ENCODE results near the gene PAWR. TPM values are rescaled to one million over a fixed set of nuclear protein-coding genes. Genes with fewer than 3 reads are reported as not detected.

Gene PAWR
- total RNA-seq, 4 donors from 2014 or later, result 86.7 to 174 (median 95.8) TPM

DNA sequence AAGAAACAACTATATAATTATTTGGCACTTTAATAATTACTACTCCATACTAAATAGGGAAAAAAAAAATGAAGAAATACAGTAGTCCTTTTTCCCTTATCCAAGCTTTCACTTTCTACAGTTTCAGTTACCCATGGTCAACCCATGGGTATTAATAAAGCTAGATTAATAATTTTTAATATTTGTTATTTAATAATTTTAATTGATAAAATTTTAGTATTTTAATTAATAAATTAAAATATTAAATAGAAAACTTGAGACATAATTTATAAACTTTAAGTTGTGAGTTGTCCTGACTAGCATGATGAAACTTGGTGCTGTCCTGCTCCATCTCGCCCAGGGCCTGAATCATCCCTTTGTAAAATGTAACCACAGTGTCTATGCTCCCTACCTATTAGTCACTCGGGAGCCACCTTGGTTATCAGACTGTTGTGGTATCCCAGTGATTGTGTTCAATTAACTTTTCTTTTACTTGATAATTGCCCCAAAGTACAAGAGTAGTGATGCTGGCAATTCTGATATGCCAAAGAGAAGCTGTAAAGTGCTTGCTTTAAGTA lies 71.8 kb downstream of the PAWR start:
- no peak overlapping the region for H3K4me3 ChIP-seq
- TF ChIP-seq CTCF (IDR thresholded peaks at IDR 0.05) (no peak), POLR2A (IDR thresholded peaks at IDR 0.05) (no peak)
- no peaks in the 10 kb centered on the region for H3K9me3 ChIP-seq
- no peak overlapping the region for H3K27ac ChIP-seq
- H3K36me3 ChIP-seq, result peaks cover 0 to 8% (median 0%) of the 10 kb centered on the region in 3 donors
- no peaks in the 10 kb centered on the region for H3K4me1 ChIP-seq
- no peaks in the 10 kb centered on the region for H3K27me3 ChIP-seq
- no peak for DNase-seq

- Histone ChIP-seq H3K9me3 (no peaks in the 10 kb centered on the region), H3K27ac (no peak overlapping the region), H3K4me3 (no peak overlapping the region), H3K4me1 (no peaks in the 10 kb centered on the region), H3K36me3 (peaks cover 0 to 8% (median 0%) of the 10 kb centered on the region in 3 donors), H3K27me3 (no peaks in the 10 kb centered on the region)
- DNase-seq, result no peak
- no peak for TF ChIP-seq CTCF (IDR thresholded peaks at IDR 0.05)
- TF ChIP-seq POLR2A (IDR thresholded peaks at IDR 0.05), result no peak
Measured at GRCh38 chr12:79617696-79618095, 73.1 kb downstream of the PAWR start.

DNA sequence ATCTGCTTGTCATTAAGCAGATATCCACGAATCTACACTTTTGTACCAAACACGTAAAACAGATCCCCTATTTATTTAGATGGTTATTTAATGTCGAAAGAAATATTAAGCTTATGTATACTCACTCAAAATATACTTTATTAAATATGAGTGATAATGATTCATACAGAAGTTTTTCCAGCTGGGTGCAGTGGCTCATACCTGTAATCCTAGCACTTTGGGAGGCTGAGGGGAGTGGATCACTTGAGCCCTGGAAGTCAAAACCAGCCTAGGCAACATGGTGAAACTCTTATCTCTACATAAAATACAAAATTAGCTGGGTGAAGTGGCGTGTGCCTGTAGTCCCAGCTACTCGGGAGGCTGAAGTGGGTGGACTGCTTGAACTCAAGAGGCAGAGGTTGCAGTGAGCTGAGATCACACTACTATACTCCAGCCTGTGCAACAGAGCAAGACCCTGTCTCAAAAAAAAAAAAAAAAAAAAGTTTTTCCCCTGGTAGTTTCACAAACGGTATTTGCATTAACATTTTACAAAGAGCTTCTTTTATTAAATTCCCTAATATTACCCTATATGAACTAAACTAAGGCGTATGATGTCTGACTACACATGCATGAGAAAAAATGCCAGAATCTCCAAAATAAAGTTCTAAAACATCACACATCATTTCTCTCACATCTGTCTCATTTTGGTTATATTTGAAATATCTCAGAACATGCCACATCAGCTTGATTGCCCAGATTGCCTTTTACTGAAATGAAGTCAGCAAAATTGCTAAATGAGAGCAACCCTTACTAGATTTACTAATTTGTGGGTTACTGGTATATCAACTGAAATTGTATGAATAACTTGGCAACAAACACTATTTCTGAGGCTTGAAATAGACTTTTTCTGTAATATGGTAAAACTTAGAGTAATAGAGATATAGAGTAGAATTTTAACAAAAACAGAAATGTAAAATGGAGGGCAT lies 74.9 kb downstream of the PAWR start:
- H3K4me3 ChIP-seq, result no peak overlapping the region
- no peak for TF ChIP-seq CTCF (IDR thresholded peaks at IDR 0.05)
- no peak for TF ChIP-seq POLR2A (IDR thresholded peaks at IDR 0.05)
- H3K9me3 ChIP-seq, result no peaks in the 10 kb centered on the region
- no peak overlapping the region for H3K27ac ChIP-seq
- H3K4me1 ChIP-seq, result no peaks in the 10 kb centered on the region
- H3K27me3 ChIP-seq, result no peaks in the 10 kb centered on the region
- no peak for DNase-seq
- peaks cover 0 to 8% (median 0%) of the 10 kb centered on the region in 3 donors for H3K36me3 ChIP-seq

- H3K9me3 ChIP-seq, result no peaks in the 10 kb centered on the region
- TF ChIP-seq POLR2A (IDR thresholded peaks at IDR 0.05) (no peak), CTCF (IDR thresholded peaks at IDR 0.05) (no peak)
- no peak overlapping the region for H3K4me3 ChIP-seq
- no peak overlapping the region for H3K27ac ChIP-seq
- H3K27me3 ChIP-seq, result no peaks in the 10 kb centered on the region
- DNase-seq, result no peak
- H3K4me1 ChIP-seq, result no peaks in the 10 kb centered on the region
- peaks cover 0 to 2% (median 0%) of the 10 kb centered on the region in 3 donors for H3K36me3 ChIP-seq
Measured at GRCh38 chr12:79614730-79615129, 76.0 kb downstream of the PAWR start.

- Histone ChIP-seq H3K9me3 (no peaks in the 10 kb centered on the region), H3K4me1 (no peaks in the 10 kb centered on the region), H3K27me3 (no peaks in the 10 kb centered on the region), H3K4me3 (no peak overlapping the region), H3K27ac (no peak overlapping the region), H3K36me3 (no peaks in the 10 kb centered on the region)
- no peak for DNase-seq
- TF ChIP-seq POLR2A (IDR thresholded peaks at IDR 0.05), result no peak
- TF ChIP-seq CTCF (IDR thresholded peaks at IDR 0.05), result no peak
Measured at GRCh38 chr12:79601908-79602307, 88.9 kb downstream of the PAWR start.

Measured in Peyer's patch (tissue), 4 donors.